Activated CD4-positive, alpha-beta T cell treated with anti-CD3 and anti-CD28 coated beads for 24 hours (primary cell): Measurements from ENCODE around the gene CSAD.
A peak's percentile ranks its signal among the peaks of the same experiment; 100 is the strongest.
"Not testable (repeated sequence)": the region's sequence is repeated elsewhere in the genome, so short reads cannot be mapped to it uniquely, and the experiment has no call there.

Experiments
- DNase-seq, 2 donors: peaks; one replicate each; pipeline ENCODE4 v3.0.0-alpha.2; 2020; ENCODE audit warnings: low read depth in 2 of 2

The CSAD gene

GRCh38 chr12:53218551-53219291 lies 38.0 kb upstream of the CSAD start:
- no peak for DNase-seq

- no peak for DNase-seq
These were observed 37.2 kb upstream of the CSAD start for GRCh38 chr12:53217931-53218307.

- DNase-seq, result no peak
These were observed 36.6 kb upstream of the CSAD start for GRCh38 chr12:53217051-53217930.

- DNase-seq, result no peak
These were observed 34.8 kb upstream of the CSAD start for GRCh38 chr12:53215497-53215896.

- no peak for DNase-seq
These were observed 34.1 kb upstream of the CSAD start for GRCh38 chr12:53214687-53215455.

- DNase-seq, result no peak
These were observed 33.5 kb upstream of the CSAD start for GRCh38 chr12:53214221-53214620.

- peak; percentile 80 to 85 for DNase-seq
These were observed 32.6 kb upstream of the CSAD start for GRCh38 chr12:53213348-53213747.

- DNase-seq, result no peak
These were observed 32.2 kb upstream of the CSAD start for GRCh38 chr12:53212931-53213330.

GRCh38 chr12:53211476-53212381 lies 31.0 kb upstream of the CSAD start:
- no peak for DNase-seq

- no peak for DNase-seq
These were observed 30.1 kb upstream of the CSAD start for GRCh38 chr12:53210843-53211242.

- no peak for DNase-seq
These were observed 28.2 kb upstream of the CSAD start for GRCh38 chr12:53208877-53209463.

- DNase-seq, result no peak
These were observed 27.7 kb upstream of the CSAD start for GRCh38 chr12:53208435-53208834.

- peak; percentile 32 to 38 for DNase-seq
These were observed 26.3 kb upstream of the CSAD start, which contains the start of gene ITGB7 for GRCh38 chr12:53207042-53207441. Gene ITGB7 (minus strand): TSS chr12:53207251. CDS start chr12:53200443, 6,808 bp downstream.

- DNase-seq, result peak; percentile 55 to 63
These were observed 25.2 kb upstream of the CSAD start for GRCh38 chr12:53205747-53206419.

GRCh38 chr12:53204351-53204750 lies 23.6 kb upstream of the CSAD start:
- no peak for DNase-seq

- DNase-seq, result not testable (repeated sequence)
These were observed 21.6 kb upstream of the CSAD start for GRCh38 chr12:53202316-53202715.

- no peak for DNase-seq
These were observed 20.9 kb upstream of the CSAD start for GRCh38 chr12:53201639-53202038.

GRCh38 chr12:53201177-53201541 lies 20.4 kb upstream of the CSAD start:
- DNase-seq, result no peak

- DNase-seq, result no peak
These were observed 19.9 kb upstream of the CSAD start for GRCh38 chr12:53200458-53201176.

GRCh38 chr12:53200107-53200457 lies 19.4 kb upstream of the CSAD start:
- DNase-seq, result no peak
